ENCODE measurements around the gene KRTAP4-1. TPM values are rescaled to one million over a fixed set of nuclear protein-coding genes. Genes with fewer than 3 reads are reported as not detected.

KRTAP4-1 gene
- total RNA-seq, 2 donors from 2014 or later, result not detected

Other genes with a start within 250 kb of the KRTAP4-1 start
- under 1 TPM; 0.24 to 0.37 TPM for gene KRT23, start 247.3 kb downstream of the KRTAP4-1 start, total RNA-seq
- gene KRT39, start 218.0 kb downstream of the KRTAP4-1 start, total RNA-seq, result not detected
- not detected for gene KRT40, start 200.6 kb downstream of the KRTAP4-1 start, total RNA-seq
- gene KRTAP3-3, start 190.7 kb downstream of the KRTAP4-1 start, total RNA-seq, result not detected
- gene KRTAP3-2, start 185.0 kb downstream of the KRTAP4-1 start, total RNA-seq, result not detected
- gene KRTAP3-1, start 175.8 kb downstream of the KRTAP4-1 start, total RNA-seq, result not detected
- gene KRTAP1-5, start 157.7 kb downstream of the KRTAP4-1 start, total RNA-seq, result not detected
- gene KRTAP1-4, start 154.7 kb downstream of the KRTAP4-1 start, total RNA-seq, result not detected
- gene KRTAP1-3, start 150.0 kb downstream of the KRTAP4-1 start, total RNA-seq, result not detected
- gene KRTAP1-1, start 143.5 kb downstream of the KRTAP4-1 start, total RNA-seq, result not detected
- gene KRTAP2-1, start 137.6 kb downstream of the KRTAP4-1 start, total RNA-seq, result not detected
- gene KRTAP2-2, start 129.7 kb downstream of the KRTAP4-1 start, total RNA-seq, result not detected
- not detected for gene KRTAP2-3, start 124.8 kb downstream of the KRTAP4-1 start, total RNA-seq
- not detected for gene KRTAP2-4, start 119.0 kb downstream of the KRTAP4-1 start, total RNA-seq
- gene KRTAP4-7, start 100.8 kb downstream of the KRTAP4-1 start, total RNA-seq, result not detected
- not detected for gene KRTAP4-8, start 86.8 kb downstream of the KRTAP4-1 start, total RNA-seq
- gene KRTAP4-16, start 82.7 kb downstream of the KRTAP4-1 start, total RNA-seq, result not detected
- not detected for gene KRTAP4-9, start 79.5 kb downstream of the KRTAP4-1 start, total RNA-seq
- not detected for gene KRTAP4-11, start 66.5 kb downstream of the KRTAP4-1 start, total RNA-seq
- not detected for gene KRTAP4-12, start 60.7 kb downstream of the KRTAP4-1 start, total RNA-seq
- gene KRTAP4-6, start 44.4 kb downstream of the KRTAP4-1 start, total RNA-seq, result not detected
- not detected for gene KRTAP4-5, start 35.1 kb downstream of the KRTAP4-1 start, total RNA-seq
- not detected for gene KRTAP4-4, start 24.2 kb downstream of the KRTAP4-1 start, total RNA-seq
- gene KRTAP4-3, start 16.7 kb downstream of the KRTAP4-1 start, total RNA-seq, result not detected
- not detected for gene KRTAP4-2, start 6.7 kb downstream of the KRTAP4-1 start, total RNA-seq
- not detected for gene KRTAP9-1, start 5.0 kb upstream of the KRTAP4-1 start, total RNA-seq
- gene KRTAP9-2, start 41.7 kb upstream of the KRTAP4-1 start, total RNA-seq, result not detected
- not detected for gene KRTAP9-3, start 47.5 kb upstream of the KRTAP4-1 start, total RNA-seq
- not detected for gene KRTAP9-8, start 53.1 kb upstream of the KRTAP4-1 start, total RNA-seq
- gene KRTAP9-4, start 64.8 kb upstream of the KRTAP4-1 start, total RNA-seq, result not detected
- not detected for gene KRTAP9-9, start 70.5 kb upstream of the KRTAP4-1 start, total RNA-seq
- not detected for gene KRTAP9-6, start 80.5 kb upstream of the KRTAP4-1 start, total RNA-seq
- not detected for gene KRTAP9-7, start 90.8 kb upstream of the KRTAP4-1 start, total RNA-seq
- gene KRTAP29-1, start 117.9 kb upstream of the KRTAP4-1 start, total RNA-seq, result not detected
- gene KRTAP16-1, start 124.4 kb upstream of the KRTAP4-1 start, total RNA-seq, result not detected
- not detected for gene KRTAP17-1, start 130.8 kb upstream of the KRTAP4-1 start, total RNA-seq
- gene KRT33A, start 165.9 kb upstream of the KRTAP4-1 start, total RNA-seq, result not detected
- not detected for gene KRT33B, start 184.9 kb upstream of the KRTAP4-1 start, total RNA-seq
- not detected for gene KRT34, start 197.4 kb upstream of the KRTAP4-1 start, total RNA-seq
- gene KRT31, start 212.7 kb upstream of the KRTAP4-1 start, total RNA-seq, result not detected
- gene KRT37, start 239.7 kb upstream of the KRTAP4-1 start, total RNA-seq, result not detected